Measurements from ENCODE around the gene CZIB.

CZIB gene

GRCh38 chr1:53249706-53250105, 29.3 kb upstream of the CZIB start:
- no peak for DNase-seq
- Histone ChIP-seq H3K9me3 (no peaks in the 10 kb centered on the region), H3K27me3 (no peaks in the 10 kb centered on the region), H3K27ac (no peak overlapping the region), H3K4me3 (no peak overlapping the region), H3K4me1 (no peaks in the 10 kb centered on the region), H3K36me3 (peaks cover 0 to 2% (median 0%) of the 10 kb centered on the region in 3 donors)
- no peak for TF ChIP-seq CTCF (IDR thresholded peaks at IDR 0.05)
- intact Hi-C loops (cut with DNase I; ENCODE audit: low total_unique reads) = no loop called here

- intact Hi-C loops (cut with DNase I; ENCODE audit: low total_unique reads) = no loop called here
- H3K4me3 ChIP-seq = no peak overlapping the region
Observed at GRCh38 chr1:53246261-53247134, 26.1 kb upstream of the CZIB start.

GRCh38 chr1:53244141-53244540, 23.7 kb upstream of the CZIB start:
- intact Hi-C loops (cut with DNase I; ENCODE audit: low total_unique reads) = no loop called here
- no peak for TF ChIP-seq CTCF (IDR thresholded peaks at IDR 0.05)
- DNase-seq = no peak
- Histone ChIP-seq H3K36me3 (no peaks in the 10 kb centered on the region), H3K27ac (no peak overlapping the region), H3K9me3 (no peaks in the 10 kb centered on the region), H3K4me3 (no peak overlapping the region), H3K27me3 (no peaks in the 10 kb centered on the region), H3K4me1 (peaks cover 0 to 1% (median under 1%) of the 10 kb centered on the region in 4 donors)

More at GRCh38 chr1:53246261-53247134, 26.1 kb upstream of the CZIB start:
- H3K4me1 ChIP-seq = no peaks in the 10 kb centered on the region
- H3K36me3 ChIP-seq = no peaks in the 10 kb centered on the region
- H3K9me3 ChIP-seq = no peaks in the 10 kb centered on the region
- H3K27me3 ChIP-seq = no peaks in the 10 kb centered on the region
- no peak overlapping the region for H3K27ac ChIP-seq
- DNase-seq = no peak
- no peak for TF ChIP-seq CTCF (IDR thresholded peaks at IDR 0.05)

GRCh38 chr1:53242381-53242780, 21.9 kb upstream of the CZIB start:
- Histone ChIP-seq H3K36me3 (no peaks in the 10 kb centered on the region), H3K4me1 (peaks cover 0 to 13% (median 10%) of the 10 kb centered on the region in 4 donors), H3K9me3 (no peaks in the 10 kb centered on the region), H3K4me3 (no peak overlapping the region), H3K27me3 (no peaks in the 10 kb centered on the region), H3K27ac (no peak overlapping the region)
- TF ChIP-seq CTCF (IDR thresholded peaks at IDR 0.05) = no peak
- intact Hi-C loops (cut with DNase I; ENCODE audit: low total_unique reads) = no loop called here
- DNase-seq = no peak

DNA sequence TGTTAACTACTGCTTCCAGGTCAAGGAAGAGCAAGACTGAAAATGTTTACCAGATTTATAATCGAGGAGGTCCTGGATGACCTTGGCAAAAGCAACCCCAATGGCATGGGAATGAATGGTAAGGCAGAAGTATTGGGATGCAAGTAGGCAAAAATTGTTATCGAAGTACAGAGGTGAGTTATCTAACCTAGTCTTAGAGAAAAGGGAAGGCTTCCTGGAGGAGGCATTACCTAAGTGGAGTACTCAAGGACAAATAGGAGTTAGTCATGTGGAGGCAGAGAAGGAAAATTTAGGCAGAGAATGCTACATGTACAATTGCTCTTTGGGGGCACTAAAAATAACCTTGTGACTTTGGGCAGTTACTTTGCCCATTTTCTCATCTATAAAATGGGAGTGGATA, 21.4 kb upstream of the CZIB start:
- intact Hi-C loops (cut with DNase I; ENCODE audit: low total_unique reads) = no loop called here
- Histone ChIP-seq H3K4me3 (no peak overlapping the region), H3K36me3 (no peaks in the 10 kb centered on the region), H3K4me1 (peaks cover 0 to 18% (median 16%) of the 10 kb centered on the region in 4 donors), H3K9me3 (no peaks in the 10 kb centered on the region), H3K27ac (no peak overlapping the region), H3K27me3 (no peaks in the 10 kb centered on the region)
- no peak for DNase-seq
- no peak for TF ChIP-seq CTCF (IDR thresholded peaks at IDR 0.05)
